ENCODE data around the gene WWC2.

WWC2 gene

GRCh38 chr4:183099537-183100297 lies 660 bp downstream of the WWC2 start:
- TF ChIP-seq CTCF (IDR thresholded peaks at IDR 0.05; ENCODE audit: insufficient read depth, low read length): no peak
- TF ChIP-seq POLR2AphosphoS5 (IDR thresholded peaks at IDR 0.05; ENCODE audit: low read depth): no peak
- no peak for TF ChIP-seq GABPA (IDR thresholded peaks at IDR 0.05; ENCODE audit: low read depth)
- no peak for TF ChIP-seq SPI1 (IDR thresholded peaks at IDR 0.05; ENCODE audit: borderline replicate concordance, low read depth)
- TF ChIP-seq REST (IDR thresholded peaks at IDR 0.05; ENCODE audit: insufficient replicate concordance, low read depth): no peak
- Histone ChIP-seq H3K27ac (replicated peaks) (no peak overlapping the region), H3K27me3 (ENCODE audit: insufficient read depth, poor library complexity, severe bottlenecking) (peaks cover 42% of the 10 kb centered on the region), H3K4me3 (replicated peaks; ENCODE audit: insufficient read depth, low read length) (peak overlapping the region; percentile 53)
- no peak for DNase-seq (ENCODE audit: low read depth in 1 of 2, low spot score in 1 of 2)

DNA sequence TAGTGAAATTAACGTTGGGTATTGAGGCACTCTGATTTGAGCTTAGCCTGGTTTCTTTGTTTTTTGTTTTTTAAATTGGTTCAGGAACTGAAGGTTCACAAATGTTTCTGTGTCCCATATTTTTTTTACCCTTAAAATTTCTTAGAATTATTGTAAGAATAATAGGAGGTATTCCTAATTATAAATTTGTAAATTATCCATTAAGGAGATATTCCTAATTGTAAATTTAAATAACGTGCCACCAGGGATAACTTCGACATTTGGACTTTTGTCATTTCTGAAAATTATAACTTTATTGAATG lies 1.2 kb downstream of the WWC2 start:
- DNase-seq (ENCODE audit: low read depth in 1 of 2, low spot score in 1 of 2): no peak
- Histone ChIP-seq H3K27ac (replicated peaks) (no peak overlapping the region), H3K4me3 (replicated peaks; ENCODE audit: insufficient read depth, low read length) (no peak overlapping the region), H3K27me3 (ENCODE audit: insufficient read depth, poor library complexity, severe bottlenecking) (peaks cover 40% of the 10 kb centered on the region)
- no peak for TF ChIP-seq GABPA (IDR thresholded peaks at IDR 0.05; ENCODE audit: low read depth)
- no peak for TF ChIP-seq REST (IDR thresholded peaks at IDR 0.05; ENCODE audit: insufficient replicate concordance, low read depth)
- no peak for TF ChIP-seq SPI1 (IDR thresholded peaks at IDR 0.05; ENCODE audit: borderline replicate concordance, low read depth)
- TF ChIP-seq POLR2AphosphoS5 (IDR thresholded peaks at IDR 0.05; ENCODE audit: low read depth): no peak
- TF ChIP-seq CTCF (IDR thresholded peaks at IDR 0.05; ENCODE audit: insufficient read depth, low read length): no peak

DNA sequence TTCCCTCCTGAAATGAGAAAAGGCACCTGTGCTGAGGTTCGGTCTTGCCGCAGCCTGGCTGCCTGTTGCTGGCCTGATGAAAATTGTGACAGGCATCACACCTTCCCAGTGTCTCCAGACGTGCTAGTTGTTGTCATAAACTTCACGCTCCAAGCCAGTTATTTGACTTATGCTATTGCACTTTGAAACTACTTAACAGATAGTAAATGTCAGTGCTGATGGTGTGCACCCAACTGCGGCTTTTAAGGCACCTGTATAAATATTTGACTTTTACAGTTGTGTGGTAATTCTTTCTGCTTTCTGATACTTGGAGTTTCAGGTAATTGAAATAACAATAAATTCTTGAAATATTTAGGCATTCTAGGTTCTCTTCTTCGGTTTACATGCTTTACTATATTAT lies 1.8 kb downstream of the WWC2 start:
- no peak overlapping the region for H3K4me3 ChIP-seq (replicated peaks; ENCODE audit: insufficient read depth, low read length)
- H3K27ac ChIP-seq (replicated peaks): no peak overlapping the region
- H3K27me3 ChIP-seq (ENCODE audit: insufficient read depth, poor library complexity, severe bottlenecking): peaks cover 35% of the 10 kb centered on the region
- TF ChIP-seq SPI1 (IDR thresholded peaks at IDR 0.05; ENCODE audit: borderline replicate concordance, low read depth): no peak
- no peak for TF ChIP-seq CTCF (IDR thresholded peaks at IDR 0.05; ENCODE audit: insufficient read depth, low read length)
- TF ChIP-seq REST (IDR thresholded peaks at IDR 0.05; ENCODE audit: insufficient replicate concordance, low read depth): no peak
- no peak for DNase-seq (ENCODE audit: low read depth in 1 of 2, low spot score in 1 of 2)

All from HL-60 (cell line).